AG04450 (cell line): ENCODE results near the gene GPC3. TPM values are rescaled to one million over a fixed set of nuclear protein-coding genes. Genes with fewer than 3 reads are reported as not detected.
"Not testable (repeated sequence)": the region's sequence is repeated elsewhere in the genome, so short reads cannot be mapped to it uniquely, and the experiment has no call there.

Experiments used
- CTCF ChIA-PET: fragments of 300-600, 350-600 bp; formaldehyde crosslinking; extraction: SDS; loops from one replicate; lab custom pipeline; 2022; ENCODE audit warnings: antibody characterized with exemption, inconsistent platforms; lab: Charles Lee
- POLR2A ChIA-PET: fragments of 350-600 bp; formaldehyde crosslinking; extraction: SDS; loops from one replicate; lab custom pipeline; 2021; ENCODE audit warnings: antibody characterized with exemption, inconsistent platforms; lab: Yijun Ruan, JAX
- DNase-seq: peaks from one replicate; pipeline ENCODE4 v3.0.0-alpha.2; 2011; ENCODE audit warnings: low read depth, low spot score
- H3K27ac ChIP-seq: one replicate; pipeline ENCODE4 v1.5.1; 2012; ENCODE audit warnings: low read depth, low read length, control low read depth
- H3K27me3 ChIP-seq: one replicate; pipeline ENCODE4 v1.6.0; 2012; ENCODE audit warnings: low read length; ENCODE audit not compliant: control insufficient read depth, insufficient read depth
- H3K4me3 ChIP-seq: 2 replicates; pipeline ENCODE4 v1.5.1; 2011; ENCODE audit warnings: mild to moderate bottlenecking, low read depth, low read length, control low read depth
- H3K9me3 ChIP-seq: 2 replicates; pipeline ENCODE4 v1.5.1; 2012; ENCODE audit warnings: low read length; ENCODE audit not compliant: control insufficient read depth, insufficient read depth
- polyA plus RNA-seq: library from polyadenylated mRNA; depleted of rRNA; stranded (reverse); fragments of >200 nt; gene quantifications from 2 replicates; pipeline ENCODE4 v1.2.3, GENCODE V29; 2011
- TF ChIP-seq, protein P1 (sequence below): IDR thresholded peaks from 2 replicates; pipeline ENCODE4 v1.5.1; 2011; ENCODE audit warnings: low read depth, low read length, control low read depth, inconsistent platforms

GPC3 gene
- polyA plus RNA-seq, 1 experiment: not detected

DNA sequence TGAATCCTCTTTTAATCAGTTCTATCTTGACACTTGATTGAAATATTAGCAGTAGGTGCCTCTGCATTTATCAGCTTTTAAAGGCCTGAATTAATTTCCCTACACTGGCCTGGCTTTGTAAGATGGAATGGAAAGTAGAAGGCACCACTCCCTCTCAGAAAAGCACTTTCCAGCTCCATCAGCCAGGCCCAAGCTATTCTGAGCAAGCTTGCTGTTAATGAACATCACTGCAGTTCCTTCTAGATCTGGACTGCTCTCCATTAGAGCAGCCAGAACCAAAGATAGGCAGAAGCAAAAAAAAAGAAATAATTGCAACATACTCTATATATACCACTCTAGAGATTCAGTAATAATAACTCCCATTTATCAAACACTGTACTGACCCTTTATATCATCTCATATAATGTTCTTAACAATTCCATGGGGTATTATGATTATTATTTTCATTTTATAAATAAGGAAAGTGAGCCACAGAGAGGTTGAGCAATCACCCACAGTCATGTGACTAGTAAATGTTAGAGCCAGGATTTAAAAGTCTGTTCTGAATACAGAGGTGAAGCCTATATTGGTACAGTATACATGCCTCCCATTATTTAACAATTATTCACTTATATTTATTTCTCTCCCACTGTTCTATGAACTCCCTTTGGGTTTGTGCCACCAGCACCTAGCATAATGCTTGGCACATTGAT is 39.4 kb upstream of the GPC3 start:
- H3K27me3 ChIP-seq: no peaks in the 10 kb centered on the region
- no peak for DNase-seq
- H3K9me3 ChIP-seq: no peaks in the 10 kb centered on the region
- POLR2A ChIA-PET: no interaction called here
- no peak overlapping the region for H3K27ac ChIP-seq
- H3K4me3 ChIP-seq: no peak overlapping the region
- CTCF ChIA-PET: no interaction called here
- TF ChIP-seq, protein P1, sequence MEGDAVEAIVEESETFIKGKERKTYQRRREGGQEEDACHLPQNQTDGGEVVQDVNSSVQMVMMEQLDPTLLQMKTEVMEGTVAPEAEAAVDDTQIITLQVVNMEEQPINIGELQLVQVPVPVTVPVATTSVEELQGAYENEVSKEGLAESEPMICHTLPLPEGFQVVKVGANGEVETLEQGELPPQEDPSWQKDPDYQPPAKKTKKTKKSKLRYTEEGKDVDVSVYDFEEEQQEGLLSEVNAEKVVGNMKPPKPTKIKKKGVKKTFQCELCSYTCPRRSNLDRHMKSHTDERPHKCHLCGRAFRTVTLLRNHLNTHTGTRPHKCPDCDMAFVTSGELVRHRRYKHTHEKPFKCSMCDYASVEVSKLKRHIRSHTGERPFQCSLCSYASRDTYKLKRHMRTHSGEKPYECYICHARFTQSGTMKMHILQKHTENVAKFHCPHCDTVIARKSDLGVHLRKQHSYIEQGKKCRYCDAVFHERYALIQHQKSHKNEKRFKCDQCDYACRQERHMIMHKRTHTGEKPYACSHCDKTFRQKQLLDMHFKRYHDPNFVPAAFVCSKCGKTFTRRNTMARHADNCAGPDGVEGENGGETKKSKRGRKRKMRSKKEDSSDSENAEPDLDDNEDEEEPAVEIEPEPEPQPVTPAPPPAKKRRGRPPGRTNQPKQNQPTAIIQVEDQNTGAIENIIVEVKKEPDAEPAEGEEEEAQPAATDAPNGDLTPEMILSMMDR: no peak

DNA sequence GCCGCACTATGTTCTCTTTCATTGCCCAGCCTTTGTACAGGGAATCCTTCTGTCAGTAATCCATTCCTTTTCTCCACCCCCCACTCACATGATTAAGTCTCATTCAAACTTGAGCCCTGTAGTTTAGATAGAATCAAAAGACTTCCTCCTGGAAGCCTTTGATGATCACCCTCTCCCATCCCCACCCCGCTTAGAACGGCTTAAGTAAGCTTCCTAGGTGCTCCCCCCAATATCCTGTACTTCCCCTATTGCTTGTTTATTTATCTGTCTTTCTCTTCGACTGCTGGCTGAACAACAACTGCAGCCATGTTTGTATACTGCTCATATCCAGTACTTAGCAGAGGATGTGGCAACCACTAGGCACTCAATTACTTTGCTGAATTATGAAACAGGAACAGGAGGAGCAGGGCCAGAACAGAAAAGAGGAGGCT is 38.5 kb upstream of the GPC3 start:
- TF ChIP-seq, protein P1: no peak
- no peaks in the 10 kb centered on the region for H3K9me3 ChIP-seq
- ChIA-PET POLR2A (no interaction called here), CTCF (no interaction called here)
- no peak for DNase-seq
- no peak overlapping the region for H3K4me3 ChIP-seq
- H3K27ac ChIP-seq: no peak overlapping the region
- no peaks in the 10 kb centered on the region for H3K27me3 ChIP-seq

DNA sequence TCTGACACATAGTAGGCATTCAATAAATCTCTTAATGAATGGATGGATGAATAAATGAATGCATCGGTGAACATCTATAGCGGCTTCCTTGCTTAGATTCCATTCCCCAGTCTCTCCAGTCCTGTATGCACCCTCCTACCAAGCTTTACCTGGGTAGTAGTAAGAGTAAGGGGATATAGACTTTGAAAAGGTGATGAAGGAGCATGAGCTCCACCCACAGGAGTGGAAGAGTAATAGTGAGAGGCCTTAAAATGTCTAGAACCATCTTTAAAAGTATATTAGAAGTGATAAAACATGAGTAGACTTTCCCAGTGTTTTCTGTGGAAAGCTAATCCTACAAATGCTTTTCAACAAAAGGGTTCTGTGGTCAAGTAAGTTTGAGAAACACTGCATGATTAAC is 35.5 kb upstream of the GPC3 start:
- TF ChIP-seq, protein P1: no peak
- no peak for DNase-seq
- no peak overlapping the region for H3K4me3 ChIP-seq
- ChIA-PET POLR2A (no interaction called here), CTCF (no interaction called here)
- H3K9me3 ChIP-seq: no peaks in the 10 kb centered on the region
- H3K27ac ChIP-seq: no peak overlapping the region
- no peaks in the 10 kb centered on the region for H3K27me3 ChIP-seq

DNA sequence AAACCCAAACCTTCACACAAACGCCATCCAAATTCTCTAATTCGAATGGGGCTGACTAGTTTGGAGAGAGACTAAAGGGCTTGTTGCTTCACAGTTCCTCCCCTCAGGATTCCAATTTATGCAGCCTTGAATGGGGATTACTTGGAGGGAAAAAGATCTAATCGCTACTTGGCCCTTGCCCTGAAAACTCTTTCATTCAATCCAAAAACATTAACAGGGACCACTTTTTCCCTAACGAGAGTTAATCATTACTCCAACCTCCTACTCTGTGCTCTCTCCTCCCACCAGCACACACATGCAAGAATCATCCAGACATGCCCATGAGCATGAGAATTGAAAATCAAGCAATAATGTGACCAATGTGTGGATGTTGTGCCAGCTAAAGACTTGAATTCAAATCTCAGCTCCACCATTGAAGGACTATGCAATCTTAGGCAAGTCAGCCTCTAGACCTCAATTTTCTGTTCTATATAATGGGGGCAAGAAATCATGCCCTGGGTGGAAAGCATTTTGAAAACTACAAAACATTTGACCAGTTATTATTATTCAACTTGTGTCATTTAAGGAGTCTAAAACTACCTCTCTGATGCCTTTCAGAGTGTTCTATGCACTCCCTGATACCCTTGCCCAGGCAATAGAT is 34.3 kb upstream of the GPC3 start:
- CTCF ChIA-PET: no interaction called here
- Histone ChIP-seq H3K9me3 (no peaks in the 10 kb centered on the region), H3K4me3 (no peak overlapping the region), H3K27me3 (no peaks in the 10 kb centered on the region), H3K27ac (no peak overlapping the region)
- TF ChIP-seq, protein P1: no peak
- DNase-seq: no peak
- POLR2A ChIA-PET: no interaction called here

DNA sequence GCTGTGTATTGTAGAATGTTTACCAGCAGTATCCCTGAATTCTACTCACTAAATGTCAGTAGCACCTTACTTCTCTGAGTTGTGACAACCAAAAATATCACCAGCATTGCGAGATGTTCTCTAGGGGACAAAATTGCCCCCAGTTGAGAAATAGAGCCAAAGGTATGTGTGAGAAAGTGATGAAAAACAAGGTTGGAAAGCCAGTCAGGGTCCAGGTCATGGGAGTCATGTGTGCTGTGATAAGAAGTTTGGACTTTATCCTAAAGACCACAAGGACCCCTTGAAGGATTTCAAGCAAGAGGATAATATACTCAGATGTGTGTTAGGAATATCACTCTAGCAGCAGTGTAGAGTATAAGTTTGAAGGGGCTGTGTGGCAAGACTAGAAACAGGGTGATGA is 30.9 kb upstream of the GPC3 start:
- H3K27ac ChIP-seq, CTCF ChIA-PET, POLR2A ChIA-PET, H3K4me3 ChIP-seq, H3K9me3 ChIP-seq, H3K27me3 ChIP-seq, DNase-seq: not testable (repeated sequence)

DNA sequence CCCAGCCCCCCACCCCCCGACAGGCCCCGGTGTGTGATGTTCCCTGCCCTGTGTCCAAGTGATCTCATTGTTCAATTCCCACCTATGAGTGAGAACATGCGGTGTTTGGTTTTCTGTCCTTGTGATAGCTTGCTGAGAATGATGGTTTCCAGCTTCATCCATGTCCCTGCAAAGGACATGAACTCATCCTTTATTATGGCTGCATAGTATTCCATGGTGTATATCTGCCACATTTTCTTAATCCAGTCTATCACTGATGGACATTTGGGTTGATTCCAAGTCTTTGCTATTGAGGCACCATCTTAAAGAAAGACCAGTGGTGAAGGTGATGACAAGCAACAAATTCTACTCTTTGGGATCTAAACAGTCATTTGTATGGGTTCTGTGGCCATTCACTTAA is 30.1 kb upstream of the GPC3 start:
- H3K27me3 ChIP-seq, CTCF ChIA-PET, H3K27ac ChIP-seq, POLR2A ChIA-PET, H3K4me3 ChIP-seq, H3K9me3 ChIP-seq, DNase-seq: not testable (repeated sequence)
